K562 (cell line): ENCODE data around the gene CAPN14. TPM values are rescaled to one million over a fixed set of nuclear protein-coding genes. Genes with fewer than 3 reads are reported as not detected.

Experiments used
- ATAC-seq: fragments of 200-7000 bp; cut with Tn5 transposase; 3 replicates; pipeline ENCODE4 v1.9.1; 2020; ENCODE audit warnings: moderate library complexity
- BruUV-seq: library from RNA; stranded (reverse); fragments of 400-500 nt; replicated peaks from 2 replicates; lab custom pipeline; 2021; lab: Mats Ljungman, UMichigan
- CTCF ChIA-PET: fragments of 300-600 bp; formaldehyde crosslinking; extraction: SDS; loops from one replicate; lab custom pipeline; 2021; ENCODE audit warnings: low intra/inter-chr PET ratio; lab: Yijun Ruan, JAX
- POLR2A ChIA-PET: fragments of 300-600, 350-650 bp; sonication (Branson Sonifier 250); formaldehyde crosslinking; extraction: SDS; loops from one replicate; lab custom pipeline; 2021; ENCODE audit warnings: antibody characterized with exemption, inconsistent platforms; lab: Yijun Ruan, JAX
- DNase-seq, 4 experiments: peaks; one replicate each; pipeline versions ENCODE4 v3.0.0 to v3.0.0-alpha.2; 2011 to 2018; ENCODE audit warnings: low spot score in 3 of 4, mixed read lengths in 3 of 4; ENCODE audit errors: extremely low read depth in 1 of 4
- FAIRE-seq: peaks from 2 replicates; lab custom pipeline; 2011; peaks lifted over from hg19 to GRCh38; lab: Jason Lieb, UNC
- H2AFZ ChIP-seq: 2 replicates; pipeline ENCODE4 v1.6.0; 2011; ENCODE audit warnings: low read depth, low read length, control low read depth, inconsistent platforms
- H3K27ac ChIP-seq: fragments of 200-600 bp; 3 replicates; pipeline ENCODE4 v1.8.0; 2011; ENCODE audit warnings: low read depth, mild to moderate bottlenecking, control low read depth, inconsistent platforms, low read length, moderate library complexity, mixed read lengths; ENCODE audit errors: extremely low read depth
- H3K27me3 ChIP-seq, 2 experiments: fragments of 300-600 bp in 1 of 2; 2 replicates in 1 of 2; 3 replicates in 1 of 2; pipeline versions ENCODE4 v1.6.0 to v1.8.0; 2011; ENCODE audit warnings: inconsistent platforms in 2 of 2, low read length in 2 of 2, mild to moderate bottlenecking in 1 of 2, mixed read lengths in 1 of 2, moderate library complexity in 1 of 2; ENCODE audit not compliant: control insufficient read depth in 2 of 2, insufficient read depth in 2 of 2
- H3K36me3 ChIP-seq: fragments of 300-600 bp; 3 replicates; pipeline ENCODE4 v1.8.0; 2011; ENCODE audit warnings: mild to moderate bottlenecking, low read length, inconsistent platforms; ENCODE audit not compliant: control insufficient read depth, insufficient read depth
- H3K4me1 ChIP-seq, 2 experiments: fragments of 200-600 bp in 1 of 2; replicated peaks in 1 of 2; 2 replicates in 1 of 2; 3 replicates in 1 of 2; pipeline versions ENCODE4 v1.5.1 to v1.8.0; 2011; ENCODE audit warnings: inconsistent platforms in 2 of 2, low read length in 2 of 2, mild to moderate bottlenecking in 1 of 2, mixed read lengths in 1 of 2, moderate library complexity in 1 of 2; ENCODE audit not compliant: control insufficient read depth in 2 of 2, insufficient read depth in 2 of 2
- H3K4me2 ChIP-seq: 2 replicates; pipeline ENCODE4 v1.6.1; 2011; ENCODE audit warnings: low read length, control low read depth, inconsistent platforms, mixed read lengths; ENCODE audit not compliant: insufficient read depth
- H3K4me3 ChIP-seq: fragments of 200-600 bp; sonication (generic), shearing (Covaris generic); 2 replicates; pipeline ENCODE4 v1.5.1; 2016; ENCODE audit warnings: control low read depth, inconsistent platforms
- H3K79me2 ChIP-seq: fragments of 200-600 bp; 3 replicates; pipeline ENCODE4 v1.8.0; 2011; ENCODE audit warnings: low read length, inconsistent platforms; ENCODE audit not compliant: control insufficient read depth, insufficient read depth
- H3K9ac ChIP-seq, 2 experiments: 2 replicates each; pipeline versions ENCODE4 v1.6.0 to v1.6.1; 2011; ENCODE audit warnings: low read depth in 2 of 2, low read length in 2 of 2, control low read depth in 1 of 2, inconsistent platforms in 1 of 2, mild to moderate bottlenecking in 1 of 2, mixed read lengths in 1 of 2; ENCODE audit not compliant: insufficient read depth in 1 of 2
- H3K9me1 ChIP-seq: one replicate; pipeline ENCODE4 v1.6.0; 2011; ENCODE audit warnings: inconsistent platforms, mild to moderate bottlenecking, low read length, moderate library complexity; ENCODE audit not compliant: control insufficient read depth, insufficient read depth
- H3K9me3 ChIP-seq: replicated peaks from 2 replicates; pipeline ENCODE4 v1.5.1; 2011; ENCODE audit warnings: low read depth, low read length, inconsistent platforms; ENCODE audit not compliant: control insufficient read depth, insufficient read depth
- H4K20me1 ChIP-seq: replicated peaks from 2 replicates; pipeline ENCODE4 v1.6.1; 2011; ENCODE audit warnings: low read length, inconsistent platforms, mixed read lengths; ENCODE audit not compliant: control insufficient read depth, insufficient read depth
- ARID1B ChIP-seq: fragments of 450-650 bp; IDR thresholded peaks from 2 replicates; pipeline ENCODE4 v1.6.1; 2016; ENCODE audit warnings: antibody characterized with exemption, mild to moderate bottlenecking, inconsistent platforms
- ASH1L ChIP-seq: fragments of 450-650 bp; IDR thresholded peaks from 2 replicates; pipeline ENCODE4 v1.6.1; 2018; ENCODE audit warnings: borderline replicate concordance, mild to moderate bottlenecking, low read depth; ENCODE audit not compliant: partially characterized antibody
- ETS2 ChIP-seq: IDR thresholded peaks from 2 replicates; pipeline ENCODE4 v1.6.1; 2016; ENCODE audit warnings: borderline replicate concordance, missing genetic modification characterization, mild to moderate bottlenecking, moderate library complexity, missing compliant biosample characterization; ENCODE audit not compliant: poor library complexity, severe bottlenecking
- GTF3C2 ChIP-seq: IDR thresholded peaks from 3 replicates; pipeline ENCODE4 v1.6.1; 2011; ENCODE audit warnings: borderline replicate concordance, mild to moderate bottlenecking, moderate library complexity; ENCODE audit not compliant: insufficient read length; ENCODE audit errors: extremely low read depth
- HDAC6 ChIP-seq: IDR thresholded peaks from 2 replicates; pipeline ENCODE4 v1.6.1; 2012; ENCODE audit warnings: low read depth, mild to moderate bottlenecking, control low read depth, inconsistent platforms, low read length, moderate library complexity
- ILK ChIP-seq: fragments of 450-650 bp; IDR thresholded peaks from 2 replicates; pipeline ENCODE4 v1.6.1; 2016; ENCODE audit warnings: missing genetic modification characterization, low read depth, mild to moderate bottlenecking, missing compliant biosample characterization, moderate library complexity, borderline replicate concordance
- PCBP1 ChIP-seq: fragments of 200-400 bp; formaldehyde crosslinking; IDR thresholded peaks from 2 replicates; pipeline ENCODE4 v1.6.1; 2018; ENCODE audit warnings: mild to moderate bottlenecking, low read depth, low read length; ENCODE audit not compliant: poor library complexity, severe bottlenecking
- PKNOX1 ChIP-seq: fragments of 450-650 bp; IDR thresholded peaks from 2 replicates; pipeline ENCODE4 v1.6.1; 2016
- XRCC3 ChIP-seq: fragments of 450-650 bp; IDR thresholded peaks from 2 replicates; pipeline ENCODE4 v1.6.1; 2017; ENCODE audit warnings: mild to moderate bottlenecking, moderate library complexity
- ZC3H11A ChIP-seq: IDR thresholded peaks from 2 replicates; pipeline ENCODE4 v1.6.1; 2012; ENCODE audit warnings: low read depth, low read length, improper control_type of control experiment
- ZNF778 ChIP-seq: fragments of 450-650 bp; formaldehyde crosslinking; IDR thresholded peaks from 2 replicates; pipeline ENCODE4 v1.4.0; 2020; ENCODE audit warnings: mild to moderate bottlenecking, moderate library complexity
- WGBS: fragments of 100-300 bp; shearing (Covaris generic); methylation state at CpG from one replicate; pipeline ENCODE4 v1.1.6; 2016; ENCODE audit warnings: low coverage, mixed read lengths; ENCODE audit not compliant: insufficient coverage; ENCODE audit errors: missing lambda C conversion rate; 5-methylcytosine and 5-hydroxymethylcytosine counted together
- in situ Hi-C: fragments of 300-500 bp; cut with MboI; formaldehyde crosslinking; loops from 4 replicates; pipeline ENCODE4 v1.15.0; 2018; ENCODE audit warnings: inconsistent platforms, mixed read lengths
- intact Hi-C: fragments of 100-400 bp; cut with micrococcal nuclease; formaldehyde crosslinking; loops from 2 replicates; pipeline ENCODE4 v1.14.2; 2022
- polyA plus RNA-seq, 8 experiments: library from polyadenylated mRNA; depleted of rRNA in 4 of 8; stranded (reverse) in 5 of 8; unstranded in 3 of 8; fragments of >200 nt; fragmentation: Nextera tagmentation in 2 of 8; fragmentation: Illumina TruSeq in 1 of 8; extraction: Ambion mirVana in 2 of 8; extraction: Trizol in 1 of 8; gene quantifications; 2 replicates each; pipeline versions ENCODE4 v1.2.1 to v1.2.3, GENCODE V29; 2011 to 2014; ENCODE audit warnings: inconsistent platforms in 1 of 8, missing spikeins in 1 of 8
- total RNA-seq, 7 experiments: library from RNA; depleted of rRNA in 6 of 7; stranded (reverse); fragments of >200 nt in 6 of 7; fragmentation: Illumina TruSeq in 2 of 7; extraction: Trizol in 2 of 7; gene quantifications; 2 replicates each; pipeline versions ENCODE4 v1.2.1 to v1.2.3, GENCODE V29; 2011 to 2021; ENCODE audit warnings: low replicate concordance in 1 of 7
- TF ChIP-seq, protein P1 (sequence below), 2 experiments: fragments of 450-650 bp; IDR thresholded peaks; 2 replicates each; pipeline ENCODE4 v1.6.1; 2016
- TF ChIP-seq, protein P2 (sequence below): fragments of 250-450 bp; sonication (Bioruptor Pico); IDR thresholded peaks from 2 replicates; pipeline ENCODE4 v1.5.0; 2020; ENCODE audit warnings: mild to moderate bottlenecking

CAPN14 gene
- total and polyA plus RNA-seq, 9 of the 15 experiments (the other 6 are each of a cell fraction or from before 2014, with no cell fraction given), result not detected

- H3K4me2 ChIP-seq, result no peak overlapping the region
- intact Hi-C loops, result no loop called here
- no peak overlapping the region for H3K27ac ChIP-seq
- FAIRE-seq, result no peak
- no peak overlapping the region for H3K4me3 ChIP-seq
- H3K4me1 ChIP-seq, result no peaks in the 10 kb centered on the region; a peak in 3 of 5 replicates
- no peak overlapping the region for H2AFZ ChIP-seq
- no peak overlapping the region for H3K9ac ChIP-seq
- no peaks in the 10 kb centered on the region for H3K36me3 ChIP-seq
- no peaks in the 10 kb centered on the region for H3K79me2 ChIP-seq
- H3K27me3 ChIP-seq, result peaks cover 0 to 13% of the 10 kb centered on the region in 2 experiments; a peak in 1 of 5 replicates
- DNase-seq, result no peak
- CTCF ChIA-PET, result no interaction called here
- POLR2A ChIA-PET, result interaction anchor here (2.1 kb wide), 1 partner anchor 8 kb away, joined by 4 read pairs; no protein-coding TSS in a partner anchor
- no peaks in the 10 kb centered on the region for H4K20me1 ChIP-seq
- H3K9me1 ChIP-seq, result no peaks in the 10 kb centered on the region
- no peaks in the 10 kb centered on the region for H3K9me3 ChIP-seq
- BruUV-seq, result no TSS peak
- in situ Hi-C loops, result no loop called here
- ATAC-seq, result no peak
- 4% methylated on average over 19 of the region's 19 CpGs for WGBS
- TF ChIP-seq HDAC6 (no peak), ZC3H11A (no peak), ARID1B (no peak), XRCC3 (no peak), ZNF778 (CRISPR knock-in tag) (no peak), GTF3C2 (no peak), ASH1L (no peak), PKNOX1 (no peak), ILK (tag) (no peak), ETS2 (tag) (no peak), PCBP1 (no peak)
- TF ChIP-seq, protein P1, sequence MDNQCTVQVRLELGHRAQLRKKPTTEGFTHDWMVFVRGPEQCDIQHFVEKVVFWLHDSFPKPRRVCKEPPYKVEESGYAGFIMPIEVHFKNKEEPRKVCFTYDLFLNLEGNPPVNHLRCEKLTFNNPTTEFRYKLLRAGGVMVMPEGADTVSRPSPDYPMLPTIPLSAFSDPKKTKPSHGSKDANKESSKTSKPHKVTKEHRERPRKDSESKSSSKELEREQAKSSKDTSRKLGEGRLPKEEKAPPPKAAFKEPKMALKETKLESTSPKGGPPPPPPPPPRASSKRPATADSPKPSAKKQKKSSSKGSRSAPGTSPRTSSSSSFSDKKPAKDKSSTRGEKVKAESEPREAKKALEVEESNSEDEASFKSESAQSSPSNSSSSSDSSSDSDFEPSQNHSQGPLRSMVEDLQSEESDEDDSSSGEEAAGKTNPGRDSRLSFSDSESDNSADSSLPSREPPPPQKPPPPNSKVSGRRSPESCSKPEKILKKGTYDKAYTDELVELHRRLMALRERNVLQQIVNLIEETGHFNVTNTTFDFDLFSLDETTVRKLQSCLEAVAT (IDR thresholded peaks at IDR 0.05), result no peak
- TF ChIP-seq, protein P2, sequence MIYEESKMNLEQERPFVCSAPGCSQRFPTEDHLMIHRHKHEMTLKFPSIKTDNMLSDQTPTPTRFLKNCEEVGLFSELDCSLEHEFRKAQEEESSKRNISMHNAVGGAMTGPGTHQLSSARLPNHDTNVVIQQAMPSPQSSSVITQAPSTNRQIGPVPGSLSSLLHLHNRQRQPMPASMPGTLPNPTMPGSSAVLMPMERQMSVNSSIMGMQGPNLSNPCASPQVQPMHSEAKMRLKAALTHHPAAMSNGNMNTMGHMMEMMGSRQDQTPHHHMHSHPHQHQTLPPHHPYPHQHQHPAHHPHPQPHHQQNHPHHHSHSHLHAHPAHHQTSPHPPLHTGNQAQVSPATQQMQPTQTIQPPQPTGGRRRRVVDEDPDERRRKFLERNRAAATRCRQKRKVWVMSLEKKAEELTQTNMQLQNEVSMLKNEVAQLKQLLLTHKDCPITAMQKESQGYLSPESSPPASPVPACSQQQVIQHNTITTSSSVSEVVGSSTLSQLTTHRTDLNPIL (CRISPR knock-in tag), result no peak
Measured at GRCh38 chr2:31254237-31255203, 37.2 kb upstream of the CAPN14 start.
